Left lung (tissue), 10 donors: ENCODE measurements around the gene ARFGAP1. TPM values are rescaled to one million over a fixed set of nuclear protein-coding genes. Genes with fewer than 3 reads are reported as not detected.

Experiments used
- ATAC-seq: fragments of 200-7000 bp; cut with Tn5 transposase; one replicate; pipeline ENCODE4 v1.9.1; 2020; ENCODE audit warnings: moderate library complexity
- DNase-seq, 4 donors: peaks; one replicate each; pipeline ENCODE4 v3.0.0-alpha.2; 2013 to 2020
- H3K27ac ChIP-seq, 2 donors: fragments of 200-600 bp; sonication (generic) in 1 of 2; one replicate each; pipeline versions ENCODE4 v1.5.0 to v1.8.0; 2020 to 2021
- H3K27me3 ChIP-seq, 2 donors: fragments of 200-600 bp; sonication (generic) in 1 of 2; one replicate each; pipeline versions ENCODE4 v1.5.0 to v1.8.0; 2020 to 2021
- H3K36me3 ChIP-seq, 2 donors: fragments of 200-600 bp; sonication (generic) in 1 of 2; one replicate each; pipeline versions ENCODE4 v1.5.0 to v1.8.0; 2020 to 2021
- H3K4me1 ChIP-seq, 2 donors: fragments of 200-600 bp; one replicate each; pipeline ENCODE4 v1.8.0; 2021
- H3K4me3 ChIP-seq, 2 donors: fragments of 200-600 bp; sonication (generic) in 1 of 2; one replicate each; pipeline versions ENCODE4 v1.5.0 to v1.8.0; 2020 to 2021; ENCODE audit warnings: mild to moderate bottlenecking in 1 of 2
- H3K9me3 ChIP-seq, 2 donors: fragments of 200-600 bp; sonication (generic) in 1 of 2; one replicate each; pipeline versions ENCODE4 v1.5.0 to v1.8.0; 2020 to 2021
- CTCF ChIP-seq, 2 donors: fragments of 200-600 bp; sonication (generic) in 1 of 2; IDR thresholded peaks; one replicate each; pipeline versions ENCODE4 v1.5.0 to v1.8.0; 2021; ENCODE audit warnings: antibody characterized with exemption in 2 of 2
- intact Hi-C, 2 donors: fragments of 100-400 bp; cut with DNase I; formaldehyde crosslinking; loops; one replicate each; pipeline versions ENCODE4 v1.11.2 to v1.14.2; 2022
- polyA plus RNA-seq, 6 donors: library from polyadenylated mRNA; unstranded; fragments of 120-200 nt; gene quantifications; one replicate each; pipeline ENCODE4 v1.2.1, GENCODE V29; 2013; ENCODE audit not compliant: insufficient read length in 6 of 6
- total RNA-seq, 2 donors: library from RNA; stranded (reverse); fragmentation: NEBNext Ultra II Directional; extraction: Animal tissue kit (Norgen Biotek cat#: 25700); gene quantifications; one replicate each; pipeline ENCODE4 v1.2.1, GENCODE V29; 2021
- donor health status: DM: no; HTN: yes; CAD: no.
- donor health status: DM: no; HTN: no; CAD: no.

ARFGAP1 gene
- total and polyA plus RNA-seq, 8 donors = 53.1 to 87.5 (median 70.2) TPM

DNA sequence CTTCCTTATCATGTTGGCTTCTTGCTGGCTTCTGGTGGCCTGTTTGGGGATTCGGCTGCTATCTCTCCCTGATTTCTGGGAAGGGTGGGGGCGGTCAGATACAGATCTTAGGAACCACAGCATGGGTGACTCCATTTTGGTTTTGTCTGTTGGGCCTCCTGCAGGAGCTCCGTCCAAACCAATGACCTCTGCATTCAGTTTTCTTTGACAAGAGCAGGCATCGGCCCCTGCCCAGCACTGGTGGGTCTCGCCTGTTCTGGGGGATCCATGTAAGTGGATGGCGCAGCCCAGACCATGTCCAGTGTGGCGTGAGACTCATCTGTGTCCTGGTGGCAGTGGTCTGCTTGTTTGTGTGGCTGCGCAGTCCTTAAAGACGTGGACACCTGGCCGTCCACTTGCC is 8.6 kb upstream of the ARFGAP1 start:
- H3K4me3 ChIP-seq = no peak overlapping the region
- no peaks in the 10 kb centered on the region for H3K36me3 ChIP-seq
- TF ChIP-seq CTCF (IDR thresholded peaks at IDR 0.05) = no peak
- H3K4me1 ChIP-seq = no peaks in the 10 kb centered on the region
- no peaks in the 10 kb centered on the region for H3K9me3 ChIP-seq
- intact Hi-C loops = no loop called here
- ATAC-seq (no peak), DNase-seq (no peak)
- peaks cover 4 to 99% of the 10 kb centered on the region in 2 donors for H3K27me3 ChIP-seq
- no peak overlapping the region for H3K27ac ChIP-seq

GRCh38 chr20:63264519-63264918 is 8.1 kb upstream of the ARFGAP1 start:
- TF ChIP-seq CTCF (IDR thresholded peaks at IDR 0.05) = no peak
- no peak overlapping the region for H3K4me3 ChIP-seq
- H3K27ac ChIP-seq = no peak overlapping the region
- ATAC-seq (no peak), DNase-seq (no peak)
- H3K4me1 ChIP-seq = no peaks in the 10 kb centered on the region
- H3K27me3 ChIP-seq = peaks cover 4 to 96% of the 10 kb centered on the region in 2 donors
- intact Hi-C loops = no loop called here
- no peaks in the 10 kb centered on the region for H3K36me3 ChIP-seq
- H3K9me3 ChIP-seq = no peaks in the 10 kb centered on the region

DNA sequence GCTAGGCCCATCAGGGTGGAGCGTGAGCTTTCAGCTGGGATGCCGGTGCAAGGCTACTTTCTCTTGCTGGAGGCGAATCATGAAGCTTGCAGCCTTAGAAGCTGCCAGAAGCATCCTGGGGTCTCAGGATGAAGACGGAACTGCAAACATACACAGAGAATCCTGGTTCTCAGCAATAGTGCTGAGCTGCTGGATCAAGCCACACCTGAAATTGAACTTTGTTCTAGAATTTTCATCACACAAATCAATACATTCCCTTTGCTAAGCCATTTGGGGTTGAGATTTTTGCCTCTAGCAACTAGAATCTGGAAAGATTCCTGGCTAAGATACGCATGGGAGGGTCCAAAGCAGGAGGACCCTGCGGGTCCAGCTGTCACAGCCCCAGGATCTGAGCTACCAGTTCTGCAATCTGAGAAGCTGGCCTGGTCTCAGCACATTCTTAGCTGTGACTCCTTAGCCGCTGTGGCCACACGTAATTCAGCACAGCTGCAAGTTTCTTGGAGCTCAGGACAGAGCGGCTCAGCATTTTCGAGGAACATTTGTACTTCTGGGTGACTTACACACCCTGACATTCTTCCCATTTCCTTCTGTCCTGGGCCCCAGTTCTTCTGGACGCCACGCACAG is 6.6 kb upstream of the ARFGAP1 start:
- ATAC-seq (no peak), DNase-seq (peak in 1 of 4 donors; percentile 54)
- no peaks in the 10 kb centered on the region for H3K4me1 ChIP-seq
- TF ChIP-seq CTCF (IDR thresholded peaks at IDR 0.05) = no peak
- no peaks in the 10 kb centered on the region for H3K9me3 ChIP-seq
- H3K27ac ChIP-seq = no peak overlapping the region
- peaks cover 4 to 81% of the 10 kb centered on the region in 2 donors for H3K27me3 ChIP-seq
- no peaks in the 10 kb centered on the region for H3K36me3 ChIP-seq
- no peak overlapping the region for H3K4me3 ChIP-seq
- intact Hi-C loops = no loop called here

DNA sequence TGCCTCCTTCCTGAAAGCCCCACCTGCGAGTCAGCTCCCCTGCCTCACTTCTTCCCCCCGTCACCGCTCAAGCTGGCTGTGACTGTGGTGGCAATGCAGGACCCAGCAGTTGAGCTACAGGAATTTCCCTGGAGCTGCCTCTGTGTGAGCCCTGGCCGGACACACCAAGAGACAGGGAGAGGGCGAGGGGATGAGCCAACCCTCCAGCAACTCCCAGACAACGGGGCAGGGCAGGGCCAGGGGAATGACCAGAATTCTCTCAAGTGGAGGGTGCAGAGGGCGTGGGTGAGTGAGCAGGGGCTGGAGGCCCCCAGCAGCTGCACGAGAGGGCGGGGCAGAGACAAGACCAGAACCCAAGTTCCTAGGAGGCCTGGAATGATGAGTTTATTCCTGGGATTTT is 4.9 kb upstream of the ARFGAP1 start:
- intact Hi-C loops = no loop called here
- peaks cover 4 to 7% of the 10 kb centered on the region in 2 donors for H3K4me1 ChIP-seq
- no peak for DNase-seq

DNA sequence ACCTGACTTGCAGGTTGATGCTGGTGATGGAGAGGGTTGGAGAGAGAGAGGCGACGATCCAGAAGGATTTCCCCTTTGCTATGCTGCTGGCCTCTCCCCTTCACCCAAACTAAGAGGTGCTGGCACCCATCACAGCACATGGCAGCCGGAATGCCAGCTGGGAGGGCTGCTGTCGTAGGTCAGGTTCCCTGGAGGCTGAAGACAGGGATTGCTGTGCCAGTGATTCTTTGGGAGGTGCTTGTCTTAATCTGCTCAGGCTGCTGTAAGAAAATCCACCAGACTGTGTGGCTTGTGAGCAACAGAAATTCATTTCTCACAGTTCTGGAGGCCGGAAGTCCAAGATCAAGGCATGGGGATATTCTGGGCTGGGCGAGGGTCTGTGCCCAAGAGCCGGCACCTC is 4.4 kb upstream of the ARFGAP1 start:
- intact Hi-C loops = no loop called here
- Histone ChIP-seq H3K27ac (no peak overlapping the region), H3K27me3 (peaks cover 0 to 59% of the 10 kb centered on the region in 2 donors), H3K4me3 (no peak overlapping the region), H3K9me3 (no peaks in the 10 kb centered on the region), H3K36me3 (no peaks in the 10 kb centered on the region), H3K4me1 (peaks cover 4 to 9% of the 10 kb centered on the region in 2 donors)
- TF ChIP-seq CTCF (IDR thresholded peaks at IDR 0.05) = no peak
- DNase-seq (no peak), ATAC-seq (no peak)

More for the DNA sequence above, 4.9 kb upstream of the ARFGAP1 start:
- ATAC-seq = no peak
- no peak for TF ChIP-seq CTCF (IDR thresholded peaks at IDR 0.05)
- Histone ChIP-seq H3K27me3 (peaks cover 3 to 64% of the 10 kb centered on the region in 2 donors), H3K27ac (no peak overlapping the region), H3K4me3 (no peak overlapping the region), H3K36me3 (no peaks in the 10 kb centered on the region), H3K9me3 (no peaks in the 10 kb centered on the region)
